PFSK-1 (cell line): ENCODE measurements around the gene SPAG4.

ENCODE experiments used
- FOXP2 ChIP-seq: optimal IDR thresholded peaks from 2 replicates; pipeline ENCODE3; 2011; ENCODE audit warnings: borderline replicate concordance, control low read depth, inconsistent platforms; ENCODE audit not compliant: insufficient read depth; ENCODE audit errors: extremely low read length, extremely low read depth
- POLR2AphosphoS5 ChIP-seq: IDR thresholded peaks from 2 replicates; pipeline ENCODE4 v1.6.1; 2012; ENCODE audit warnings: low read depth, mild to moderate bottlenecking, control low read depth, low read length, moderate library complexity
- SIN3A ChIP-seq: IDR thresholded peaks from 2 replicates; pipeline ENCODE4 v1.6.1; 2012; ENCODE audit warnings: mild to moderate bottlenecking, low read length, moderate library complexity, borderline replicate concordance; ENCODE audit not compliant: insufficient read depth
- TAF1 ChIP-seq: IDR thresholded peaks from 2 replicates; pipeline ENCODE4 v1.6.1; 2012; ENCODE audit warnings: low read length, control low read depth, borderline replicate concordance; ENCODE audit not compliant: insufficient read depth
- TF ChIP-seq, protein P1 (sequence below), 2 experiments: IDR thresholded peaks; 2 replicates each; pipeline versions ENCODE4 v1.6.1 to v1.8.0; 2011 to 2012; ENCODE audit warnings: low read depth in 2 of 2, low read length in 2 of 2, control low read depth in 1 of 2, inconsistent platforms in 1 of 2, mild to moderate bottlenecking in 1 of 2, moderate library complexity in 1 of 2; ENCODE audit not compliant: insufficient read depth in 1 of 2

Gene SPAG4

DNA sequence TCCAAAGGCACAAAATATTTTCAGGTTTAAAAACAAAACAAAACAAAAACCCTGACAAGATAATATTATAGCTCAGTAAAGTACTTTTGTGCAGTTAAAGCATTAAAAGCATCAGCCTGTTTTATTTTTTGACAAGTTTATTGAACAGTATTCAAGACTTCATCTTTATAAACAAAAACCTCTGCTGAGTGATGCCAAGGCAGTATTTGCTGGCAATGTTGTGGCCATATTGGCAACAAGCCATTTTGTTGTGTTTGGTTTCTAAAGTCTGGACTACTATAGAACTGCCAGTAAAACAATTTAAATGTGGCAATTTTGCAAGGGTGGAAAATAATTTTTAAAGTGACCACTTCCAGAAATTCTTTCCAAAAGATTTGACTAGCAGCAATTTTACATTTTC is 33.2 kb downstream of the SPAG4 start:
- TF ChIP-seq, protein P1, sequence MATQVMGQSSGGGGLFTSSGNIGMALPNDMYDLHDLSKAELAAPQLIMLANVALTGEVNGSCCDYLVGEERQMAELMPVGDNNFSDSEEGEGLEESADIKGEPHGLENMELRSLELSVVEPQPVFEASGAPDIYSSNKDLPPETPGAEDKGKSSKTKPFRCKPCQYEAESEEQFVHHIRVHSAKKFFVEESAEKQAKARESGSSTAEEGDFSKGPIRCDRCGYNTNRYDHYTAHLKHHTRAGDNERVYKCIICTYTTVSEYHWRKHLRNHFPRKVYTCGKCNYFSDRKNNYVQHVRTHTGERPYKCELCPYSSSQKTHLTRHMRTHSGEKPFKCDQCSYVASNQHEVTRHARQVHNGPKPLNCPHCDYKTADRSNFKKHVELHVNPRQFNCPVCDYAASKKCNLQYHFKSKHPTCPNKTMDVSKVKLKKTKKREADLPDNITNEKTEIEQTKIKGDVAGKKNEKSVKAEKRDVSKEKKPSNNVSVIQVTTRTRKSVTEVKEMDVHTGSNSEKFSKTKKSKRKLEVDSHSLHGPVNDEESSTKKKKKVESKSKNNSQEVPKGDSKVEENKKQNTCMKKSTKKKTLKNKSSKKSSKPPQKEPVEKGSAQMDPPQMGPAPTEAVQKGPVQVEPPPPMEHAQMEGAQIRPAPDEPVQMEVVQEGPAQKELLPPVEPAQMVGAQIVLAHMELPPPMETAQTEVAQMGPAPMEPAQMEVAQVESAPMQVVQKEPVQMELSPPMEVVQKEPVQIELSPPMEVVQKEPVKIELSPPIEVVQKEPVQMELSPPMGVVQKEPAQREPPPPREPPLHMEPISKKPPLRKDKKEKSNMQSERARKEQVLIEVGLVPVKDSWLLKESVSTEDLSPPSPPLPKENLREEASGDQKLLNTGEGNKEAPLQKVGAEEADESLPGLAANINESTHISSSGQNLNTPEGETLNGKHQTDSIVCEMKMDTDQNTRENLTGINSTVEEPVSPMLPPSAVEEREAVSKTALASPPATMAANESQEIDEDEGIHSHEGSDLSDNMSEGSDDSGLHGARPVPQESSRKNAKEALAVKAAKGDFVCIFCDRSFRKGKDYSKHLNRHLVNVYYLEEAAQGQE (IDR thresholded peaks at IDR 0.05; ENCODE audit: insufficient read depth in 1 of 2, low read depth in 2 of 2, low read length in 2 of 2): no peak
- TF ChIP-seq TAF1 (no peak), POLR2AphosphoS5 (no peak), SIN3A (no peak), FOXP2 (no peak)

DNA sequence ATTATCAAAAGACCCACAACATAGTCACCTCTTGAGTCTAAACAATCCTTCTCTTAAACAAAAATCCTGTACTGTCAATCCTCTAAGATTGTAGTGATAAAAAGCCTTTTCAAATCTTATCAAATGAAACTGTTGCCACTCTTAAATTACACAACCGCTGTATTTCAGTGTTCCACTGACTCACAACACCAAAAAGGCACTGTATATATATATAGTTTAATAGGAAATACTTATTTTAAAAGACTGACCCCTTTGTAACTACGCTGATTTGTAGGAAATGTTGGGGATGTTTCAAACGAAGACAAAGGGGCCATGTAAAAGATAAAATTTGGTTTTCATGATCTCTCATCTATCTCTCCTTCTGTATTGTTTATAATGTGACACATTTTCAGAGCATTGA is 35.0 kb downstream of the SPAG4 start:
- TF ChIP-seq SIN3A (no peak), POLR2AphosphoS5 (no peak), FOXP2 (no peak)
- TF ChIP-seq, protein P1 (IDR thresholded peaks at IDR 0.05; ENCODE audit: insufficient read depth in 1 of 2, low read depth in 2 of 2, low read length in 2 of 2): no peak

DNA sequence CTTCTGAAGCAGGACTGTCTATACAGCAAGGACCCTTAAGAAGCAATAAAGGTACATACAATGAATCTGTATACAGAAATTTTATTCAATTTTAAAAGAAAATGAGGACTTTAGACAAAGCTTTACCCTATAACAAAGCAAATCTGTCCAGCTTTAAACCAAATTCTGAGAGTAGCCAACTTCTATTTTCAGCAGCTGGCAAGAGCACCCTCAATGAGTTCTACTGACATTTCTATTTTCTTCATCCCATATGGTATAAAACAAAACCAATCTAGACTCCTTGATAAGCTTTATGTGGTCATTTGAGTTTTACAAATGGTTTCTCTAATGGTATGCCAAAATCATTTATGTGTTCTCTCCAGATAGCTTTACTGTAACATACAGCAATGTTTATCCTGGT is 36.3 kb downstream of the SPAG4 start:
- no peak for TF ChIP-seq TAF1
- no peak for TF ChIP-seq FOXP2
- no peak for TF ChIP-seq SIN3A
- TF ChIP-seq, protein P1 (IDR thresholded peaks at IDR 0.05; ENCODE audit: insufficient read depth in 1 of 2, low read depth in 2 of 2, low read length in 2 of 2): no peak
- no peak for TF ChIP-seq POLR2AphosphoS5

DNA sequence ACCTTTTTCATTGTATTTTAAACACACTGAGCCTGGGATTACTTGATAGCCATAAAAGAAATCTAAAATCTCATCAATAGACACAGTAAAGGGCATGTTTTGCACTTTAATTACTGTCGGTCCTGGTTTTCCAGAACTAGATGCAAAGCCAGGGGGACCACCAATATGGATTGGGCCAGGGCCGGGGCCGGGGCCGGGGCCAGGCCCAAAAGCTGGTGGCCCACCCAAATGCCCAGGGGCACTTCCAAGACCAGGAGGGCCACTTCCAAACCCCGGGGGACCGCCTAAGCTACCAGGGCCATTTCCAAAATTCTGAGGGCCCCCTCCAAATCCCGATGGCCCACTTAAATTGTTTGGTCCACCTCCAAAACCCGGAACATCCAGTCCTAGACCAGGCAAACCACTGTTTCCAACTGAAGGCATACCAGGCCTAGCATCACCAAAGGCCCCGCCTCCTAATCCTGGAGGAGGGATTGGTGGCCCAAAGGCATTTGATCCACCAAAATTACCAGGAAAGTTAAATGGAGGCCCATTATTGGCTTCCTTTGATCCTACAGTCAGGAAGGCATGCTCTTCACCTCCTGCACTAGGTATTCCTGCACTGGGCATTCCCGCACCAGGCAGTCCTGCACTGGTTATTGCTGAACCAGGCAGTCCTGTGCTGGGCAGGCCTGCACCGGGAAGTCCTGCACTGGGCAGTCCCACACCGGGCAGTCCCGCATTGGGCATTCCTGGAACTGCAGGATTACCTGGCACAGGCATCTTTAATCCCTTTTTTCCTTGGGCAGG is 37.2 kb downstream of the SPAG4 start:
- TF ChIP-seq POLR2AphosphoS5 (0 out of 2 replicates have a peak, but pooled peaks have one; percentile 22), SIN3A (no peak)

DNA sequence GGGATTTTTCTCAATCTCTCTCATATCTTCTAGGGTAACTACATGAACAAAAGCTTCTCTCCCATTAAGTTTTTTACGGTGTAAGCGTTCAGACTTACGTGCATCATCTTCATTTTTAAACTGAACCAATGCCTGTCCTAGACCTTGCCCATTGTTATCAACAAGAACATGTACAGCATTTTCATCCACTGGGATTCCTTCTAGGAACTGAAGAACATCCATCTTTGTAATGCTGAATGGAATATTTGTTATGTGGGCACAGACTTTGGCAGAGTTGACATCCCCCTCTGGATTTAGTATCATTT is 37.8 kb downstream of the SPAG4 start:
- TF ChIP-seq, protein P1 (IDR thresholded peaks at IDR 0.05; ENCODE audit: insufficient read depth in 1 of 2, low read depth in 2 of 2, low read length in 2 of 2): no peak
- TF ChIP-seq POLR2AphosphoS5 (no peak), FOXP2 (no peak), TAF1 (no peak), SIN3A (no peak)
